Measurements from ENCODE around the gene NKD1. TPM values are rescaled to one million over a fixed set of nuclear protein-coding genes. Genes with fewer than 3 reads are reported as not detected.

The NKD1 gene
- total and polyA plus RNA-seq, 2 of the 8 experiments (the other 6 are each of a cell fraction or from before 2014, with no cell fraction given): 0.70 to 4.5 TPM

DNA sequence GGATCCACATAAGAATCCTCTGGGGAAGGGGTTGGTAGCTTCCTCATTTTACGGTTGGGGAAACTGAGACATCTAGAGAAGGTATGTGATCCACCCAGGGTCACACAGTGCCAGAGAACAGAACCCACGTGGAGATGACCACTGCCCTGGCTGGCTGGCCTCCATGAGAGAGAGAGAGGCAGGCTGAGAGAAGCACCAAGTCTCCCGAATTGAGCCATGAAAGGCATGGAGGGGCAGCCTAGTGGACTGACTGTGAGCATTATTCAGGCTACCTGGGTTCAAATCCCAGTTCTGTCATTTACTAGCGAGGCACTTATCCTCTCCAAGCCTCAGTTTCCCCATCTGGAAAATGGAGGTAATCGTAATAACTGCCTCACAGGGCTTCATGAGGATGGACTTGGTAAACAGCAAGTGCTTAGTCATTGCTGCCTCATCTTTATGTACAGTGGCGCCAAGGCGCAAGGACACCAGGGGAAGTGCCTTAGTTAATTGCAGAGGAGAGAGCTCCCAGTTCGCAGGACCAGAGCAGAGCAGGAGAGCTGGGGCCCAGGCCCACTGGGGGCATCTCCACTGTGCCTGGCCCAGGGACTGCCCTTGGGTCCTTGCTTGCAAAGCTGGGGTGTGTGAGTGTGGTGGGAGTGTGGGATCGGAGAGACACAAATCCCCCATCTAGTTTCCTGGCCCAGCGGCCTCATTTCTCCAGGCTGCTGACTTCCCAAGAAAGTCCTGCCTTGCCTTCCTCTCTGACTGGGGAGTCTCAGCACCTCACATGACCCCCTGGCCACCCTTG is 71.7 kb downstream of the NKD1 start:
- 94% methylated on average over 10 of the region's 10 CpGs; no CpG with 5 or more reads in 1 of the 2 experiments for WGBS, 2 experiments (ENCODE audit: extremely low coverage in 1 of 2, insufficient coverage in 1 of 2, insufficient read length in 1 of 2, insufficient replicate concordance in 2 of 2, low coverage in 1 of 2, low lambda C conversion rate in 2 of 2, missing lambda C conversion rate in 1 of 2)
- H3K9ac ChIP-seq (replicated peaks in 1 of 4; ENCODE audit: extremely low read depth in 1 of 4, low read depth in 3 of 4, low read length in 3 of 4): no peak overlapping the region
- DNase-seq (ENCODE audit: low read depth in 1 of 2, low spot score in 2 of 2): no peak
- no peak for TF ChIP-seq KDM4A (IDR thresholded peaks at IDR 0.05; ENCODE audit: low read depth, low read length, severe bottlenecking)
- TF ChIP-seq RXRA (IDR thresholded peaks at IDR 0.05; ENCODE audit: insufficient read depth, low read depth, low read length): no peak
- TF ChIP-seq PHF8 (conservative IDR thresholded peaks at IDR 0.05; ENCODE audit: low read depth, low read length): no peak
- TF ChIP-seq, protein P1, sequence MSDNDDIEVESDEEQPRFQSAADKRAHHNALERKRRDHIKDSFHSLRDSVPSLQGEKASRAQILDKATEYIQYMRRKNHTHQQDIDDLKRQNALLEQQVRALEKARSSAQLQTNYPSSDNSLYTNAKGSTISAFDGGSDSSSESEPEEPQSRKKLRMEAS (IDR thresholded peaks at IDR 0.05): no peak
- TF ChIP-seq SUZ12 (IDR thresholded peaks at IDR 0.05; ENCODE audit: low read length): no peak
- no peak for TF ChIP-seq RNF2 (IDR thresholded peaks at IDR 0.05; ENCODE audit: borderline replicate concordance, low read depth, low read length, missing control alignments, poor library complexity, severe bottlenecking)
- TF ChIP-seq BCL11A (IDR thresholded peaks at IDR 0.05; ENCODE audit: low read depth in 2 of 2, low read length in 2 of 2): no peak
- no peak for TF ChIP-seq FOSL1 (IDR thresholded peaks at IDR 0.05; ENCODE audit: insufficient read depth, low read depth, low read length)
- TF ChIP-seq, protein P2, sequence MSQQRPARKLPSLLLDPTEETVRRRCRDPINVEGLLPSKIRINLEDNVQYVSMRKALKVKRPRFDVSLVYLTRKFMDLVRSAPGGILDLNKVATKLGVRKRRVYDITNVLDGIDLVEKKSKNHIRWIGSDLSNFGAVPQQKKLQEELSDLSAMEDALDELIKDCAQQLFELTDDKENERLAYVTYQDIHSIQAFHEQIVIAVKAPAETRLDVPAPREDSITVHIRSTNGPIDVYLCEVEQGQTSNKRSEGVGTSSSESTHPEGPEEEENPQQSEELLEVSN (IDR thresholded peaks at IDR 0.05): no peak
- TF ChIP-seq RFX5 (IDR thresholded peaks at IDR 0.05; ENCODE audit: borderline replicate concordance, low read depth, low read length): no peak

More for the DNA sequence above, 71.7 kb downstream of the NKD1 start:
- H3K18ac ChIP-seq (ENCODE audit: extremely low read depth, low read length): no peak overlapping the region
- no peak overlapping the region for H2BK12ac ChIP-seq (ENCODE audit: low read depth, low read length)
- H3K79me1 ChIP-seq (ENCODE audit: low read depth, low read length): no peaks in the 10 kb centered on the region
- ChIA-PET CTCF (ENCODE audit: partially characterized antibody) (interaction anchor here (0.6 to 1.8 kb wide), 5 partner anchors 8 to 237 kb away, joined by 3 to 7 read pairs (median 3); no protein-coding TSS in a partner anchor), POLR2A (ENCODE audit: partially characterized antibody) (no interaction called here)
- H2BK20ac ChIP-seq (ENCODE audit: low read length): no peak overlapping the region
- H3K4me3 ChIP-seq (ENCODE audit: extremely low read depth in 1 of 4, insufficient read depth in 2 of 4, low read depth in 3 of 4, low read length in 4 of 4): no peak overlapping the region
- H3K56ac ChIP-seq (replicated peaks; ENCODE audit: insufficient read length, low read depth, low read length): no peak overlapping the region
- H3K4ac ChIP-seq (replicated peaks; ENCODE audit: insufficient read length, low read depth, low read length): no peak overlapping the region
- no peak for FAIRE-seq
- H4K5ac ChIP-seq (ENCODE audit: insufficient read length, low read depth, low read length): no peak overlapping the region
- H4K91ac ChIP-seq (replicated peaks; ENCODE audit: insufficient read length, low read length): no peak overlapping the region
- H2BK120ac ChIP-seq (replicated peaks; ENCODE audit: low read depth, low read length): no peak overlapping the region
- H2BK5ac ChIP-seq (ENCODE audit: low read depth, low read length): no peak overlapping the region
- H3K79me2 ChIP-seq (ENCODE audit: control insufficient read depth in 1 of 2, insufficient read depth in 2 of 2, low read length in 2 of 2): no peaks in the 10 kb centered on the region
- peaks cover 0 to 2% (median 1%) of the 10 kb centered on the region in 4 experiments; a peak in 1 of 7 replicates for H3K4me1 ChIP-seq (replicated peaks in 1 of 4; ENCODE audit: control insufficient read depth in 3 of 4, insufficient read depth in 4 of 4, low read length in 3 of 4)
- no peak overlapping the region for H3K23ac ChIP-seq (ENCODE audit: insufficient read length)
- H2BK15ac ChIP-seq (ENCODE audit: low read length): no peak overlapping the region
- H2AFZ ChIP-seq (ENCODE audit: low read length): no peak overlapping the region
- H4K8ac ChIP-seq (ENCODE audit: extremely low read depth, insufficient read depth, low read length): no peak overlapping the region
- no peak overlapping the region for H2AK5ac ChIP-seq (ENCODE audit: low read depth, low read length)
- H3K23me2 ChIP-seq (ENCODE audit: low read depth, low read length): no peaks in the 10 kb centered on the region
- H3K14ac ChIP-seq (ENCODE audit: insufficient read length): no peak overlapping the region
- H4K20me1 ChIP-seq (replicated peaks in 1 of 2; ENCODE audit: control insufficient read depth in 1 of 2, insufficient read depth in 2 of 2, low read length in 2 of 2): no peaks in the 10 kb centered on the region
- H3K27me3 ChIP-seq (replicated peaks in 1 of 4; ENCODE audit: control insufficient read depth in 3 of 4, extremely low read depth in 1 of 4, insufficient read depth in 3 of 4, low read length in 3 of 4): no peaks in the 10 kb centered on the region
- H3K9me3 ChIP-seq (ENCODE audit: insufficient read depth in 2 of 2, low read depth in 1 of 2, low read length in 1 of 2): no peaks in the 10 kb centered on the region
- H3K27ac ChIP-seq (ENCODE audit: low read depth, low read length): no peak overlapping the region
- H3K4me2 ChIP-seq (ENCODE audit: insufficient read depth in 1 of 2, low read depth in 2 of 2, low read length in 2 of 2): no peak overlapping the region
- H3K36me3 ChIP-seq (ENCODE audit: control insufficient read depth in 2 of 4, insufficient read depth in 4 of 4, low read length in 3 of 4): no peaks in the 10 kb centered on the region

All from H1 (cell line).